Effector CD8-positive, alpha-beta T cell (primary cell): ENCODE data around the gene SLC37A4.
"Not testable (repeated sequence)": the region's sequence is repeated elsewhere in the genome, so short reads cannot be mapped to it uniquely, and the experiment has no call there.

Source experiments
- DNase-seq: peaks from one replicate; lab custom pipeline; 2025; lab: John Stamatoyannopoulos, UW

Gene SLC37A4

DNA sequence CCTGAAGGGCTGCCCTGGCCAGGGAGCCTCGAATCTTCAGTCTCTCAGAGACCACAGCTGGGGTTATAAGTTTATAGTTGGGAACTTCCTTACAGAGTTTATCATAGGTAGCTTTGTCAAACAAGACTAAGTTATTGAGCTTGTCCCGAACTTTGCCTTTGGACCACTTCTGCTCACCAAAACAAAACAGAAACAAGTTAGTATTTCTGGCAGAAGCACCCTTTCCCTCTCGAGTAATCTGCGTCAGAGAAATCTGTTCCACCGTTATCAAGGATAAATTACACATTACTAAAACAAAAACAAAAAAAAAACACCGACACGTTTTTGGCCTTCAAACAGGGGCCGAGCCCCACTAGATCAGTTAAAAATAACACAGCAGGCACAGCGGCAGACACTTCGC lies 13.3 kb downstream of the SLC37A4 start:
- not testable (repeated sequence) for DNase-seq

DNA sequence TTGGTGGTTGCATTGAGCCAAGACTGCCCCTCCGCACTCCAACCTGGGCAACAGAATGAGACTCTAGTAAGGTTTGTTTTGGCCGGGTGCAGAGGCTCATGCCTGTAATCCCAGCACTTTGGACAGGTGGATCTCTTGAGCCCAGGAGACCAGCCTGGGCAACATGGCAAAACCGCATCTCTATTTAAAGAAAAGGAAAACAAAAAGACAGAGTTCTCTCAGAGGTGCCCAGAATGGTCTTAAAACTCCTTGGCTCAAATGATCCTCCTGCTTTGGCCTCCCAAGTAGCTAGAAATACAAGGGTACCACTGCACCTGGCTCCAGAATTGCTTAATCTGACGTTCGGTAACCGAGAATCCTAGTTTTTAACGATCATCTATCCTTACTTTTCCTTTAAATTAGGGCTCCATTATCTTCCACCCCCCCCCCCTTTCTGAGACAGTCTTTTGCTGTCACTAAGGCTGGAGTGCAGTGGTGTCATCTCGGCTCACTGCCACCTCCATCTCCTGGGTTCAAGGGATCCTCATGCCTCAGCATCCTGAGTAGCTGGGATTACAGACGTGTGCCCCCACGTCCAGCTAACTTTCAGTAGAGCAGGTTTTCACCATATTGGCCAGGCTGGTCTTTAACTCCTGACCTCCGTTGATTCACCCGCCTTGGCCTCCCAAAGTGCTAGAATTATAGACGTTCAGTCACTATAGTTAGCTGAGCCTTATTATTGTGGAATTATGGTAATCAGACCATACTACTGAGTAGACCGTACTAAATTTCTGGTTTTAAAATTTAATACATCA lies 14.3 kb downstream of the SLC37A4 start:
- no peak for DNase-seq

DNA sequence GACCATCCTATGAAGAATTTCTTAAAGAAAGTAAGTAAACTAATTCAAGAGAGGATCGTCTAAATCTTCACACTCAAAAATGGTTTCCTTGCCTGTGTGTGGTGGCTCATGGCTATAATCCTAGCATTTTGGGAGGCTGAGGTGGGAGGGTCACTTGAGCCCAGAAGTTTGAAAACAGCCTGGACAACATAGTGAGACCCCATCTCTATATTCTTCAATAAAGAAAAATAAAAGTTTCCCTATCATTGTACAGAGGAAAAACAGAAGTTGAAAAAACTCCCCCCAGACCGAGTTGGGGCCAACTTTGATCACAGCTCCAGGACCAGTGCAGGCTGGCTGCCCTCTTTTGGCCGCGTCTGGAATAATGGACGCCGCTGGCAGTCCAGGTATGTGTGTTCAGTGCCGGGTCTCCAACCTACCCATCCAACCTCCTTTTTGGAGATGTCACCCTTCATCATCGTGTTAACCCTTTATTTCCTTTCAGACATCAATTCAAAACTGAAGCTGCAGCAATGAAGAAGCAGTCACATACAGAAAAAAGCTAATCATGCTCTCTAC lies 15.5 kb downstream of the SLC37A4 start:
- DNase-seq: no peak

DNA sequence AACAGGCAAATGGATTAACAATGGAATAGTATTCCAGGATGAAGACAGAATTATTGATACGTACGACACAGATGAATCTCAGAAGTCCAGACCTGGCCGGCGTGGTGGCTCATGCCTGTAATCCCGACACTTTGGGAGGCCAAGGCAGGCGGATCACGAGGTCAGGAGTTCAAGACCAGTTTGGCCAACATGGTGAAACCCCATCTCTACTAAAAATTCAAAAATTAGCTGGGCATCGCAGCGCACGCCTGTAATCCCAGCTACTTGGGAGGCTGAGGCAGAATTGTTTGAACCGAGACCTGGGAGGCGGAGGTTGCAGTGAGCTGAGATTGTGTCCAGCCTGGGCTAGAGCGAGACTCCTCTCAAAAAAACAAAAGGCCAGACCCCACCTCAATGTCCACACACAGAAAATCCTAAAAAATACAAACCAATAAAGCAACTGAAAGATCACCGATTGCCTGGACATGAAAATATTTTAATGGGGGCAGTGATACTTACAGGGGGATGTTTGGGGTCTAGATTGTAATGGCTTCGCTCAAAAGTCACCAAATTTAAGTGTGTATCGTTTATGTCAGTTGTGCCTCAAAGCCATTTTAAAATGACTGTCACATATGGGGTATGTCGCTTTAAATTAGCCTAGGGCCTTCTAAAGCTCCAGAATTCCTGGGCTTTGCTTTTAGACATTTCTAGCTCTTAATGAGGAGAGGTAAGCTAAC lies 16.3 kb downstream of the SLC37A4 start:
- no peak for DNase-seq

DNA sequence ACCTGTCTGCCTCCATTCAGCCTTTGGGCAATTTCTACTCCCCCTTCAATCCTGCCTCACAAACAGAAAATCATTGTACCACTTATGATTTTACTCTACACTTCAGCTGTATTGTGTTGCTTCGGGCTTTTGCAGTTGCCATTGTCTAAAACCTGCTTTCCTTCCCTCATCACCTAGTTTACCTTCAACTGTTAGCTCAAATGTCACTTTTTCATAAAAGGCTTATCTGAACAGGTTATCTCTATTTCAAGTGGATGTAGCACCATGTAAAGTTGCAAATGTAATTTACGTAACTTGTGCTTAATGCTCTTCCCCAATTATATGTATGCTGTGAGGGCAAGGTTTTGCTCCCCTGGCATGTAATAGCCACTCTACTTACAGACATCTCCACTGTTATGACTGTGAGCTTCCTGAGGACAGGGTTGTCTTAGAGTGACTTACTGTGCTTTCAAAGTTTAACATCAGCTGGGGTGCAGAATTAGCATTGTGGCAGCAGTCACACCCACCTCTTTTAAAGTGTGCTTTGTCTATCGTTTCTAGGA lies 18.0 kb downstream of the SLC37A4 start:
- DNase-seq: no peak

DNA sequence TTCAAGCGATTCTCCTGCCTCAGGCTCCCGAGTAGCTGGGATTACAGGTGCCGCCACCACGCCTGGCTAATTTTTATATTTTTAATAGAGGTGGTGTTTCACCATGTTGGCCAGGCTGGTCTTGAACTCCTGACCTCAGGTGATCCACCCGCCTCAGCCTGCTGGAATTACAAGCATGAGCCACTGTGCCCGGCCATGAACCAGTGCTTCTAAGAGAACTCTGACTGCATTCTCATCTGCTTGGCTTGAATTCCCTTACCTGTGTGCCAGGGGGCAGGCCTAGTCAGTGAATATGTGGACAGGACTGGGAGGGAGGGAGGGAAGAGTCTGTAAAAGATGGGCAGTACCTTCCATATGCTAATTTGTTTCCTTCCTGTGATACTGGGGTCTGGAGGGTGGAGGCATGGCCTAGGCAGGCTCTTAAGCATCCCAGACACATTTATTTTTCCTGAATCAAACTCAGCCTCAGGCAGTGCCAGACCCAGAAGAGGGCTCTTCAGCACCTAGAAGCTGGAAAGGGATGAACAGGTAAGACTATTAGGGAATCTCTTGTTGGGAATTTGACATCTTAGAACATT lies 19.1 kb downstream of the SLC37A4 start:
- DNase-seq: no peak

DNA sequence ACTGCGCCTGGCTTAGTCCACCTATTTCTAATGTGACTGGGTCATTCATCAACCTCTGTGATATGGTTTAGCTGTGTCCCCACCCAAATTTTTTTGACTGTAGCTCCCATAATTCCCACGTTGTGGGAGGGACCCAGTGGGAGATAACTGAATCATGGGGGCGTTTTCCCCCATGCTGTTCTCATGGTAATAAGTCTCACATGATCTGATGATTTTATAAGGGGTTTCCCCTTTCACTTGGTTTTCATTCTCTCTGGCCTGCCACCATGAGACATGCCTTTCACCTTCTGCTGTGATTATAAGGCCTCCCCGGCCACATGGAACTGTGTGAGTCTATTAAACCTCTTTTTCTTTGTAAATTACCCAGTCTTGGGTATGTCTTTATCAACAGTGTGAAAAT lies 24.0 kb downstream of the SLC37A4 start:
- DNase-seq: no peak

DNA sequence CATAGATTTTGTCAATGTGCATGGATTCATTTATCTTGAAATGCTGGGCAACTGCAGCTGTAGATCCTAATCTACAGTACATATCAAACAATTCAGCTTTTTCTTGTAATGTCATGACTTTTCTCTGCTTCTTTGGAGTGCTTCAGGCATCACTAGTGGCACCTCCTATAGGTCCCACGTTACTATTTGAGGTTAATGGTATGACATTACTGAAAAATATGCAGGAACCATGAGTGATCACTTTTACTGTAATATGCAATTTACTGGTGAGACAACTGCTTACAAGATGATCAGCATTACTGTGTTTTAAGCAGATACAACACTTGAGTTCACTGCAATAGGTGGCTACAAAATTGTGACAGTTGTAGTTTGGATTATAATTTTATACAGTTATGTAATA lies 29.8 kb downstream of the SLC37A4 start:
- no peak for DNase-seq

DNA sequence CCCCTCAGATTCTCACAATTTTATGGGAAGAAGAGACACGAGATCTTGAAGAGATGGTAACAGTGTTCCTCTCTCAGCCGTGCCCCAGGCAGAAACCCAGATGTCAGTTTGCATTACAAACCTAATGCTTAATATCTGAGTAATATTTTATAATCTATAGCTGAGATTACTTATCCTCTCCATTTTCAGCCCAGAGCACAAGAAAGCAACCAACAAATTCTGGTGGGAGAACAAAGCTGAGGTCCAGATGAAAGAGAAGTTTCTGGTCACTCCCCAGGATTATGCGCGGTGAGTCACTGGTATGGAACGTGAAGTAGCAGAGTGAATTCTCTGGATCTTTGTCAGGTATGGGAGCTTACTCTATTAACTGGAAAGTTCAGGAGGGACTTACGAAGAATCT lies 31.9 kb downstream of the SLC37A4 start:
- no peak for DNase-seq

DNA sequence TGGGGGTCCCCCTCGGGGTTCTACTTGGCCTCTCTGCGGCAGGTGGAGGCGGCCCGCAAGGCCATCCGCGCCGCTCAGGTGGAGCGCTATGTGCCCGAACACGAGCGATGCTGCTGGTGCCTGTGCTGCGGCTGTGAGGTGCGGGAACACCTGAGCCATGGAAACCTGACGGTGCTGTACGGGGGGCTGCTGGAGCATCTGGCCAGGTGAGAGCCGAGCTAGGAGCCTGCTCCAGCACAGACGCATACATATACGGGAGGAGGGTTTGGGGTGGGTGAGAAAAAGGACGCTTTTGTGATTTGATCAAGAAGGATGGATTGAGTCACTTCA lies 32.3 kb downstream of the SLC37A4 start:
- no peak for DNase-seq

DNA sequence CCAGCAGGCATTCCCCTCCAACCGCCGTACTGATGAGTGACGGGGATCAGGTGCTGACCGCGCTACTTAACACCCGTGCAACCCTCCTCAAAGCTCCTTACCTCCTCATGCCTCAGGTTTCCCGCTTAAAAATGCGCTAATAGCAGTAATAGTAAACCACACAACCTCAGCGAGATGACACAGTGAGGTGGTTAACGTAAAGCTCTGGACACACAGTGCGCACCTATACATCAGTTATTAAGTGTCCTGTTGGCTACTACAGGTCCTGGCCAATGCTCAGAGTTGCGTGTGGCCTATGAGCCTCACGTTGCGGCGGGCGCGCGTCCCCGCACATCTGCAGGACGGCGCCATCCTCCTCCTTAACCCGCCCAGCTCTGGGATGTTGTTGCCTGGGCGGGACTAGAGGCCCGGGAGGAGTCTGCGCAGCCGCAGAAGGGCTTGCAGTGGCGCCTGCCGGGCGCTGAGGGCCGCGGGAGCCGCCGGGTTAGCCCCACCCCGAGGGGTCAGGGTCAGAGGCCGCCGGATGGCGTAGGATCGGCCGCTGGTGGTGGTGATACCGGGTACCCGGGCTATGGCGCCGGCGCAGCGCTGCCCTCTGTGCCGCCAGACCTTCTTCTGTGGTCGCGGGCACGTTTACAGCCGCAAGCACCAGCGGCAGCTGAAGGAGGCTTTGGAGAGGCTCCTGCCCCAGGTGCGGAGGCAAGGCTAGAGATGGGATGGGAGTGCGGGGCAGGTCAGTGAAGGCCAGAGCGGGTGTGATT lies 32.9 kb downstream of the SLC37A4 start, which contains the start of gene CENATAC:
CENATAC (plus strand) TSS at position 512 of the 761 bp plus-strand sequence; CDS start at position 572, 60 bp downstream.
- peak; percentile 92 for DNase-seq

DNA sequence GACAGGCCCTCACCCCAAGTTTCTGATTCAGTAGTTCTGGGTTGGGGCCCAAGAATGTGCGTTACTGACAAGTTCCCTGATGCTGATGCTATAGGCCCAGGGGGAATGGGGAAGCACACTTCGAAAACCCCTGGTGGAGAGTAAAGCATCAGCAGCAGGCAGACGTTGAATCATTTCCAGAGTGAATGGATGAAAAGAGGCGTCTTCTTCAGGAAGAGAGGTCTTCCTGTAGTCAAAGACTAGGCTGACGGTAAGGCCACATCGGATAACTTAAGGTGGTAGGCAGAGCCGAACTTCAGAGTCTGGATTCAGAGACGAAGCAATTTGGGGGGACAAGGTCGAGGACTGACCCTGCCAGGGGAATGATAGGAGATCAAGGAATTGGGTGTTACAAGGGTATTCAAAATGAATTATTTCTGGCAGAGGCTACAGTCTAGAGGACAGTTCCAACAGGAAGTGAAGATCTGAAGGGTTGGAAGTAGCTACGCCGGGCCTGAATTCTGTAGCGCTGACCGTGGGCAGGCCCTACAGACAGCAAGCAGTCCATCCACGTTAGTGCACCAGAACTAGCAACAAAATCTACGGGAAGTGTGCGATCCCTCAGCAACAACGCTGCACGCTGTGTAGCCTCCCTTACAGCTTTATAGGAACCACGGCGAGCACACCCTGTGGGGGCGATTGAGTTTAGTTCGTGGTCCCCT lies 33.6 kb downstream of the SLC37A4 start:
- no peak for DNase-seq

DNA sequence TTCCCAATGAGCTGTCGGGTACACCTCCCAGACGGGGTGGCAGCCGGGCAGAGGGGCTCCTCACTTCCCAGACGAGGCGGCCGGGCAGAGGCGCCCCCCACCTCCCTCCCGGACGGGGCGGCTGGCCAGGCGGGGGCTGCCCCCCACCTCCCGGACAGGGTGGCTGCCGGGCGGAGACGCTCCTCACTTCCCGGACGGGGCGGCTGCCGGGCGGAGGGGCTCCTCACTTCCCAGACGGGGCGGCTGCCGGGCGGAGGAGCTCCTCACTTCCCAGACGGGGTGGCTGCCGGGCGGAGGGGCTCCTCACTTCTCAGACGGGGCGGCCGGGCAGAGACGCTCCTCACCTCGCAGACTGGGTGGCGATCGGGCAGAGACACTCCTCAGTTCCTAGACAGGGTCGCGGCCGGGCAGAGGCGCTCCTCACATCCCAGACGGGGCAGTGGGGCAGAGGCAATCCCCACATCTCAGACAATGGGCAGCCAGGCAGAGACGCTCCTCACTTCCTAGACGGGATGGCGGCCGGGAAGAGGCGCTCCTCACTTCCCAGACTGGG lies 39.1 kb downstream of the SLC37A4 start:
- DNase-seq: not testable (repeated sequence)

DNA sequence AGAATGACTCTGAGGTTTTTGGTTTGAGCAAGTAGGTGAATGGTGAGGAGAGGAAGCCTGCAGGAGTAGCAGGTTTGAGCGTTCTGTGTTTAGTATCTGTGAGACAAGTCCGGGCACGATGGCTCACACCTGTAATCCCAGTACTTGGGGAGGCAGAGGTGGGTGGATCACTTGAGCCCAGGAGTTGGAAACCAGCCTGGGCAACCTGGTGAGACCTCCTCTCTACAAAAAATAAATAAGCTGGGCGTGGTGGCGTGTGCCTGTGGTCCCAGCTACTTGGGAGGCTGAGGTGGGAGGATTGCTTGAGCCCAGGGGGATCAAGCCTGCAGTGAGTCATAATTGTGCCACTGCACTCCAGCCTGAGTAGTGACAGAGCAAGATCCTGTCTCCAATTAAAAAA lies 42.4 kb downstream of the SLC37A4 start:
- DNase-seq: no peak

DNA sequence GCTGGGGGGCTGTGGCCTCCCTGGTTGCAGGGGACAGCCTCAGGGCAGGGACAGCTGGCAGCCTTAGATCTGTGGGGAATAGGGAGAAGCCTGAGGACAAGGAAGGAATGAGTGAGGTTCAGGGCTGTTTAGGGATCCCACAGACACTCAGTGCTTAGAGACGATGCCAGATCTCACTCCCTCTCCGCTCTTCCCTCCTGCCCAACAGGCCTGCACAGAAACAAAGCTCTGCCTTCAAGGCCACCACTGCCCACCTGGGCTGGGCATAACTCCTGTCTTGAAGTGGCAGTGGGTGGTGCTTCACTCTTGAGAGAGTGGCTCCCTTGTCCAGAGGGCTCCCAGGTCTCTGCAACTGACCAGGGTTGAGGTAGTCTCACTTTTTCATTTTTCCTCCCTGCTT lies 45.9 kb downstream of the SLC37A4 start:
- no peak for DNase-seq

DNA sequence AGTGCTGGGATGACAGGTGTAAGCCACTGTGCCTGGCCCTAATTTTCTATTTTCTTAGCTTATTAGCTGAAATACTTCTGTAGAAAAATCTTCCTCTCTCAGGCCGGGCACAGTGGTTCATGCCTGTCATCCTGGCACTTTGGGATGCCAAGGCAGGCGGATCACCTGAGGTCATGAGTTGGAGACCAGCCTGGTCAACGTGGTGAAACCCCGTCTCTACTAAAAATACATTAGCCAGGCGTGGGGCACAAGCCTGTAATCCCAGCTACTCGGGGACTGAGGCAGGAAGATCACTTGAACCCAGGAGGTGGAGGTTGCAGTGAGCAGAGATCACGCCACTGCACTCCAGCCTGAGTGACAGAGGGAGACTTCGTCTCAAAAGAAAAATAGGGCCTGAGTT lies 46.3 kb downstream of the SLC37A4 start:
- DNase-seq: not testable (repeated sequence)

DNA sequence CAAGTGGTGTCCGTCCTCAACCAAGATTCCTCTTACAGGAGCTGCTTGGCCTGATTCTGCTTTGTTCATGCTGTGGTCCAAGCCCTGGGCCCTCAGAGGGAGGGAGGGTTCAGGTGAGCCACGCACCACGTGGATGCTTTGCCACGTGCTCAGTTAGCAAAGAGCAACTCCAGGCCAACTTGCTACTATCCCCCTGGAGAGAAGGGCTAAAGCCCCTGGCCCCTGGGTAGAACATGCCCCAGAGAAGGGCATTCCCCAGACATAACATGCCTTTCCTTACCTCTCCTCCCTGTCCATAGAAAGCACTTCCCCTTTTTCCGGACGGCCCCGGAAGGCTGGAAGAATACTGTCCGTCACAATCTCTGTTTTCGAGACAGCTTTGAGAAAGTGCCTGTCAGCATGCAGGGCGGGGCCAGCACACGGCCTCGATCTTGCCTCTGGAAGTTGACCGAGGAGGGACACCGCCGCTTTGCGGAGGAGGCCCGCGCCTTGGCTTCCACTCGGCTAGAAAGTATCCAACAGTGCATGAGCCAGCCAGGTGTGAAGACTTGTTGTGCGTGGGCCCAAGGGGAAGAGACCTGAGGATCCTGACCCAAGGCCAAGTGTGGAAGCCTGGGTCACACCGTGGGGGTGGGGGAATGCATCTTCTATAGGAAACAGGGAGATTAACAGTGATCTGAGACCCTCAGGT lies 50.3 kb downstream of the SLC37A4 start:
- DNase-seq: no peak

DNA sequence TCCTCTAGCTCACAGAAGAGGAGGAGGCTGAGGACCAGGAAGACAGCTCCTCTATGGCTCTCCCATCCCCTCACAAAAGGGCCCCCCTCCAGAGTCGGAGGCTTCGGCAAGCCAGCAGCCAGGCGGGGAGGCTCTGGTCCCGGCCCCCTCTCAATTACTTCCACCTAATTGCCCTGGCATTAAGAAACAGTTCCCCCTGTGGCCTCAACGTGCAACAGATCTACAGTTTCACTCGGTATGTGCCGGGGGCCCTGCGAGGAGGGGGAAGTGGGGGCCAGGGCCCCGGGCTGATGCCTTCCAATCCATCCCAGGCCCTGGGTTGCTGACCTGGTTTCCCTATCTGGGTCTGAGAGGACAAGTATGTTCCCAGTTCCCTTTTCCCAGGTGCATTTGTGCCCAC lies 51.2 kb downstream of the SLC37A4 start:
- no peak for DNase-seq

DNA sequence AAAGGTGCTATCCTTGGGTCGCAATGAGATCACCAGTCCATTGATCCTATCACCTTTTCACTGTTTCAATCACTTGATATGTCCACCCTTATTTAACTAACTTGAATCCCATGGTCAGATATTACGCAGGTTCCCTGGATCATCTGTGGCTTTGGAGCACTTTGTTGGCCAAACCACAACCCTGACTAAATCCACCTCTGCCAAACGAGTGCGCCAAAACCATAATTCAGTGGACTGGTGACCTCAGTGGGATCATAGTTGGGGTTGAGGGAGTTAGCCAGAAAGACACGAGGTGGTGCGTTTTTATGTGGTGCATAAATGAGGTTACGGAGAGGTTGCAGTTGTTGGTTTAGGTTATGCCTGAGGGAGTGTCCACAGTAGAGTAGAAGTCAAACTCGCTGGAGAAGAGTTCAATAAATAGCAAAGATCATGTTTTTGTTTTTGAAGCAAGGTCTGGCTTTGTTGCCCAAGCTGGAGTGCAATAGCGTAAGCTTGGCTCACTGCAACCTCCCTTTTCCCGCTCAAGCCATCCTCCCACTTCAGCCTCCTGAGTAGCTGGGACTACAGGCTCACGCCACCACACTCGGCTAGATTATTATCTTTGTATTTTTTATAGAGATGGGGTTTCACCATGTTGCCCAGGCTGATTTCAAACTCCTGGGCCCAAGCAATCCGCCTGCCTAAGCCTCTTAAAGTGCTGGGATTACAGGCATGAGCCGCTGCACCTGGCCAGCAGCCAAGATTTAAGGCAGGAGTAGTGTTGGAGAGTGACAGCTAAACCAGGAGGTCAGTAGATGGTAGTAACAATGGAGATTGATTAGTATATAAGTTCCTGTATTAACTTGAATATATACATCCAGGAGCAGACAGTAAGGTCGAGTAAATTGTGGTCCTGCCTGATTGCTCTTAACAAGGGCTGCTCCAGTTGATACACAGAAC lies 54.6 kb downstream of the SLC37A4 start:
- no peak for DNase-seq
